CD14-positive monocyte (primary cell): ENCODE results near the gene SLC34A2. TPM values are rescaled to one million over a fixed set of nuclear protein-coding genes. Genes with fewer than 3 reads are reported as not detected.
A peak's percentile ranks its signal among the peaks of the same experiment; 100 is the strongest.

ENCODE experiments used
- DNase-seq, 3 donors: peaks; one replicate each; pipeline ENCODE4 v3.0.0-alpha.2; 2011 to 2022
- H2AFZ ChIP-seq: 2 replicates; pipeline ENCODE4 v1.6.0; 2012; ENCODE audit warnings: mild to moderate bottlenecking, low read depth, low read length, inconsistent platforms; ENCODE audit not compliant: insufficient read depth, poor library complexity, severe bottlenecking
- H3K27ac ChIP-seq, 2 donors: 1 replicate in 1 of 2; 2 replicates in 1 of 2; pipeline ENCODE4 v1.5.1; 2012 to 2013; ENCODE audit warnings: low read length in 2 of 2, control low read depth in 1 of 2, inconsistent platforms in 1 of 2, low read depth in 1 of 2, mild to moderate bottlenecking in 1 of 2
- H3K27me3 ChIP-seq, 2 donors: one replicate each; pipeline versions ENCODE4 v1.6.0 to v1.6.1; 2011 to 2013; ENCODE audit warnings: low read length in 2 of 2; ENCODE audit not compliant: control insufficient read depth in 2 of 2, insufficient read depth in 2 of 2
- H3K36me3 ChIP-seq, 2 donors: replicated peaks in 1 of 2; 1 replicate in 1 of 2; 2 replicates in 1 of 2; pipeline versions ENCODE4 v1.5.1 to v1.6.1; 2012 to 2013; ENCODE audit warnings: low read length in 2 of 2, control low read depth in 1 of 2, inconsistent platforms in 1 of 2, mild to moderate bottlenecking in 1 of 2; ENCODE audit not compliant: insufficient read depth in 2 of 2, control insufficient read depth in 1 of 2
- H3K4me1 ChIP-seq, 2 donors: 1 replicate in 1 of 2; 2 replicates in 1 of 2; pipeline versions ENCODE4 v1.5.1 to v1.6.1; 2012 to 2013; ENCODE audit warnings: low read length in 2 of 2, control low read depth in 1 of 2, inconsistent platforms in 1 of 2, mild to moderate bottlenecking in 1 of 2, moderate library complexity in 1 of 2; ENCODE audit not compliant: insufficient read depth in 2 of 2, control insufficient read depth in 1 of 2
- H3K4me2 ChIP-seq: replicated peaks from 2 replicates; pipeline ENCODE3; 2012; ENCODE audit warnings: low read length, moderate library complexity, mild to moderate bottlenecking; ENCODE audit not compliant: poor library complexity, severe bottlenecking; ENCODE audit errors: extremely low read depth
- H3K4me3 ChIP-seq, 3 experiments: fragments of 200-600 bp in 1 of 3; sonication (generic) in 1 of 3; replicated peaks in 1 of 3; 1 replicate in 2 of 3; 2 replicates in 1 of 3; pipeline ENCODE4 v1.5.1; 2011 to 2013; ENCODE audit warnings: low read length in 3 of 3, mild to moderate bottlenecking in 3 of 3, control low read depth in 2 of 3, low read depth in 2 of 3, inconsistent platforms in 1 of 3, moderate library complexity in 1 of 3
- H3K79me2 ChIP-seq: 2 replicates; pipeline ENCODE4 v1.6.0; 2012; ENCODE audit warnings: mild to moderate bottlenecking, control low read depth, inconsistent platforms, low read length, moderate library complexity; ENCODE audit not compliant: insufficient read depth
- H3K9ac ChIP-seq: 2 replicates; pipeline ENCODE4 v1.6.0; 2017; ENCODE audit warnings: low read length, mild to moderate bottlenecking; ENCODE audit not compliant: insufficient read depth, poor library complexity, severe bottlenecking
- H3K9me3 ChIP-seq, 2 donors: replicated peaks in 1 of 2; 1 replicate in 1 of 2; 2 replicates in 1 of 2; pipeline versions ENCODE4 v1.5.1 to v1.6.1; 2012 to 2013; ENCODE audit warnings: low read length in 2 of 2, control low read depth in 1 of 2; ENCODE audit not compliant: control insufficient read depth in 1 of 2, insufficient read depth in 1 of 2
- H4K20me1 ChIP-seq: 2 replicates; pipeline ENCODE4 v1.6.0; 2012; ENCODE audit warnings: mild to moderate bottlenecking, low read length, control low read depth, moderate library complexity; ENCODE audit not compliant: insufficient read depth
- H3K27ac Mint-ChIP-seq, 7 donors: one replicate each; pipeline ENCODE4 v1.8.0; 2020; ENCODE audit warnings: mild to moderate bottlenecking in 7 of 7, mixed read lengths in 7 of 7, moderate library complexity in 6 of 7, inconsistent platforms in 2 of 7
- H3K27me3 Mint-ChIP-seq, 3 donors: one replicate each; pipeline ENCODE4 v1.8.0; 2021 to 2022; ENCODE audit warnings: low read depth in 3 of 3, mild to moderate bottlenecking in 3 of 3, mixed read lengths in 3 of 3, moderate library complexity in 3 of 3, inconsistent platforms in 1 of 3
- H3K36me3 Mint-ChIP-seq, 2 donors: one replicate each; pipeline ENCODE4 v1.8.0; 2020; ENCODE audit warnings: mixed read lengths in 2 of 2, inconsistent platforms in 1 of 2, mild to moderate bottlenecking in 1 of 2
- H3K4me1 Mint-ChIP-seq: one replicate; pipeline ENCODE4 v1.8.0; 2020; ENCODE audit warnings: mild to moderate bottlenecking, mixed read lengths
- H3K4me3 Mint-ChIP-seq, 2 donors: one replicate each; pipeline ENCODE4 v1.8.0; 2020; ENCODE audit warnings: mild to moderate bottlenecking in 2 of 2, mixed read lengths in 2 of 2, moderate library complexity in 1 of 2
- H3K9me3 Mint-ChIP-seq, 7 donors: one replicate each; pipeline ENCODE4 v1.8.0; 2020 to 2022; ENCODE audit warnings: mixed read lengths in 7 of 7, mild to moderate bottlenecking in 6 of 7, moderate library complexity in 6 of 7, inconsistent platforms in 2 of 7
- WGBS: methylation state at CpG from one replicate; pipeline ENCODE4 v1.1.5; 2013; ENCODE audit warnings: missing lambda C conversion rate; ENCODE audit not compliant: insufficient coverage; 5-methylcytosine and 5-hydroxymethylcytosine counted together
- intact Hi-C, 2 donors: fragments of 100-400 bp; cut with micrococcal nuclease; formaldehyde crosslinking; loops; one replicate each; pipeline versions ENCODE4 v1.15.0 to v1.15.1; 2023
- polyA plus RNA-seq, 3 donors: library from polyadenylated mRNA; depleted of rRNA in 1 of 3; unstranded in 2 of 3; stranded (reverse) in 1 of 3; fragments of 300-500 nt in 2 of 3; fragments of >200 nt in 1 of 3; fragmentation: Illumina TruSeq in 2 of 3; gene quantifications; 1 replicate in 2 of 3; 2 replicates in 1 of 3; pipeline ENCODE4 v1.2.3, GENCODE V29; 2012 to 2021
- TF ChIP-seq, protein P1 (sequence below): fragments of 200-600 bp; IDR thresholded peaks from one replicate; pipeline ENCODE4 v1.8.0; 2022; ENCODE audit warnings: antibody characterized with exemption, mild to moderate bottlenecking

SLC34A2 gene
- polyA plus RNA-seq, 3 donors, result not detected

DNA sequence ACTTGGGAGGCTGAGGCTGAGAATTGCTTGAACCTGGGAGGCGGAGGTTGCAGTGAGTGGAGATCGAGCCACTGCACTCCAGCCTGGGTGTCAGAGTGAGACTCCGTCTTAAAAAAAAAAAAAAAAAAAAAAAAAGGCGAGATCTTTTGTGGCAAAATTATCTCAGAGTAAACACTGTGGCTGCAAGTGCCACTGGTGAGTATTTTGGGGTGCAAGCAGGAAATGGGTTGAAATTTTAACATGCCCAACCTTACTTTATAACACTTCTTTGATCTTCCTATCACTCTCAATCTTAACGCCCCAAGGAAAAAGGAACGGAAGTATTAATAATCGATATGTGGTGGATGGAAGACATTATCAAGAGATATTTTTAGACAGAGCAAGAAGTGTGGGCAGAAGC lies 32.1 kb downstream of the SLC34A2 start:
- no peaks in the 10 kb centered on the region for H3K79me2 ChIP-seq
- H3K9me3 ChIP-seq, result peaks cover 0 to 16% of the 10 kb centered on the region in 2 donors
- H4K20me1 ChIP-seq, result no peaks in the 10 kb centered on the region
- no peak overlapping the region for H3K9ac ChIP-seq
- H2AFZ ChIP-seq, result no peak overlapping the region
- H3K36me3 Mint-ChIP-seq, result no peaks in the 10 kb centered on the region
- H3K4me3 ChIP-seq, result no peak overlapping the region
- whole genome bisulfite sequencing, result no CpG with 5 or more reads among the region's 7 CpGs
- no peaks in the 10 kb centered on the region for H3K4me1 ChIP-seq
- H3K27me3 Mint-ChIP-seq, result peaks cover 4 to 11% (median 6%) of the 10 kb centered on the region in 3 donors
- H3K9me3 Mint-ChIP-seq, result peaks cover 5 to 23% (median 14%) of the 10 kb centered on the region in 7 donors
- no peaks in the 10 kb centered on the region for H3K4me1 Mint-ChIP-seq
- H3K4me3 Mint-ChIP-seq, result no peak overlapping the region
- intact Hi-C loops, result no loop called here
- H3K27ac ChIP-seq, result no peak overlapping the region
- H3K27me3 ChIP-seq, result no peaks in the 10 kb centered on the region
- TF ChIP-seq, protein P1, sequence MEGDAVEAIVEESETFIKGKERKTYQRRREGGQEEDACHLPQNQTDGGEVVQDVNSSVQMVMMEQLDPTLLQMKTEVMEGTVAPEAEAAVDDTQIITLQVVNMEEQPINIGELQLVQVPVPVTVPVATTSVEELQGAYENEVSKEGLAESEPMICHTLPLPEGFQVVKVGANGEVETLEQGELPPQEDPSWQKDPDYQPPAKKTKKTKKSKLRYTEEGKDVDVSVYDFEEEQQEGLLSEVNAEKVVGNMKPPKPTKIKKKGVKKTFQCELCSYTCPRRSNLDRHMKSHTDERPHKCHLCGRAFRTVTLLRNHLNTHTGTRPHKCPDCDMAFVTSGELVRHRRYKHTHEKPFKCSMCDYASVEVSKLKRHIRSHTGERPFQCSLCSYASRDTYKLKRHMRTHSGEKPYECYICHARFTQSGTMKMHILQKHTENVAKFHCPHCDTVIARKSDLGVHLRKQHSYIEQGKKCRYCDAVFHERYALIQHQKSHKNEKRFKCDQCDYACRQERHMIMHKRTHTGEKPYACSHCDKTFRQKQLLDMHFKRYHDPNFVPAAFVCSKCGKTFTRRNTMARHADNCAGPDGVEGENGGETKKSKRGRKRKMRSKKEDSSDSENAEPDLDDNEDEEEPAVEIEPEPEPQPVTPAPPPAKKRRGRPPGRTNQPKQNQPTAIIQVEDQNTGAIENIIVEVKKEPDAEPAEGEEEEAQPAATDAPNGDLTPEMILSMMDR, result no peak
- no peak for DNase-seq
- H3K27ac Mint-ChIP-seq, result no peak overlapping the region
- no peaks in the 10 kb centered on the region for H3K36me3 ChIP-seq
- H3K4me2 ChIP-seq, result no peak overlapping the region

DNA sequence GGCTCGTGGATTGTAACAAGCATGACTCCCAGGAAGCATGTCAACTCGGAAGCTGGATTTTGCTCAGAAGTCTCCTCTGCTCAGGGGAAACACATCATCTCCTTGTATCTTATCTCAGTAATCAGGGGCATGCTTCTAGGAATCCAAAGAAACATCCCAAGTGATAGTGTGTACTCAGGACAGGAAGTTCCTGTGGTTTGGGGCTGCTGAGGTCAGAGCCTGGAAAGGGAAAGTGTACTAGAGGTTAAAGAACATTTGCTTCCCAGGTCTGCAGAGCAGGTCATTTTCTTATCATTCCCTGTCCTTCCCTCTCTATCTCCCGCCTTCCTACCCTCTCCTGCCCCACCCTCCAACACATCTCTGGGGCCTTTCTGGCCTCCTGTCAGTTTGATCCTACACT lies 38.8 kb downstream of the SLC34A2 start:
- TF ChIP-seq, protein P1, result no peak
- Mint-ChIP-seq H3K27ac (peak overlapping the region in 1 of 7 donors; percentile 50), H3K4me1 (no peaks in the 10 kb centered on the region), H3K36me3 (no peaks in the 10 kb centered on the region), H3K4me3 (no peak overlapping the region), H3K9me3 (peaks cover 5 to 26% (median 16%) of the 10 kb centered on the region in 7 donors), H3K27me3 (peaks cover 1 to 7% (median 2%) of the 10 kb centered on the region in 3 donors)
- Histone ChIP-seq H3K9me3 (peaks cover 0 to 16% of the 10 kb centered on the region in 2 donors), H3K4me2 (no peak overlapping the region), H4K20me1 (no peaks in the 10 kb centered on the region), H3K9ac (no peak overlapping the region), H3K36me3 (no peaks in the 10 kb centered on the region), H3K27me3 (no peaks in the 10 kb centered on the region), H3K4me3 (no peak overlapping the region), H3K4me1 (no peaks in the 10 kb centered on the region), H3K27ac (no peak overlapping the region), H3K79me2 (no peaks in the 10 kb centered on the region), H2AFZ (no peak overlapping the region)
- intact Hi-C loops, result no loop called here
- DNase-seq, result no peak
- WGBS, result no CpG with 5 or more reads among the region's 3 CpGs
